HepG2 (cell line): ENCODE measurements around the gene PPFIA2. TPM values are rescaled to one million over a fixed set of nuclear protein-coding genes. Genes with fewer than 3 reads are reported as not detected.

Experiments
- ATAC-seq: fragments of 200-7000 bp; cut with Tn5 transposase; 3 replicates; pipeline ENCODE4 v1.9.1; 2020; ENCODE audit warnings: mild to moderate bottlenecking, moderate library complexity
- BruUV-seq: library from RNA; stranded (reverse); fragments of 400-500 nt; replicated peaks from 2 replicates; lab custom pipeline; 2021; lab: Mats Ljungman, UMichigan
- CTCF ChIA-PET: fragments of 300-600 bp; formaldehyde crosslinking; extraction: SDS; loops from one replicate; lab custom pipeline; 2021; ENCODE audit warnings: low total read pairs, inconsistent platforms, low intra/inter-chr PET ratio; lab: Yijun Ruan, JAX
- POLR2A ChIA-PET: fragments of 350-600 bp; sonication (Branson Sonifier 250); formaldehyde crosslinking; loops from one replicate; lab custom pipeline; 2020; ENCODE audit warnings: antibody characterized with exemption, inconsistent platforms; lab: Yijun Ruan, JAX
- DNase-seq: peaks from one replicate; pipeline ENCODE4 v3.0.0-alpha.2; 2015; ENCODE audit warnings: low spot score
- FAIRE-seq: peaks from 3 replicates; lab custom pipeline; 2011; peaks lifted over from hg19 to GRCh38; lab: Jason Lieb, UNC
- H2AFZ ChIP-seq: one replicate; pipeline ENCODE4 v1.6.1; 2011; ENCODE audit warnings: low read length, inconsistent platforms
- H3K27ac ChIP-seq: fragments of 300-600 bp; 3 replicates; pipeline ENCODE4 v1.8.0; 2011; ENCODE audit warnings: mixed run types, mild to moderate bottlenecking, mixed read lengths, low read length, inconsistent platforms; ENCODE audit not compliant: insufficient read depth; ENCODE audit errors: extremely low read length
- H3K27me3 ChIP-seq, 2 experiments: fragments of 200-600 bp in 1 of 2; 2 replicates in 1 of 2; 3 replicates in 1 of 2; pipeline versions ENCODE4 v1.6.0 to v1.8.0; 2011; ENCODE audit warnings: low read length in 2 of 2, mild to moderate bottlenecking in 2 of 2, moderate library complexity in 2 of 2, inconsistent platforms in 1 of 2; ENCODE audit not compliant: insufficient read depth in 2 of 2, control insufficient read depth in 1 of 2
- H3K36me3 ChIP-seq, 2 experiments: fragments of 200-600 bp in 1 of 2; replicated peaks in 1 of 2; 2 replicates in 1 of 2; 3 replicates in 1 of 2; pipeline versions ENCODE4 v1.5.1 to v1.8.0; 2011; ENCODE audit warnings: low read length in 2 of 2, inconsistent platforms in 1 of 2; ENCODE audit not compliant: insufficient read depth in 2 of 2, control insufficient read depth in 1 of 2
- H3K4me1 ChIP-seq: 2 replicates; pipeline ENCODE4 v1.5.1; 2012; ENCODE audit warnings: low read length, inconsistent platforms; ENCODE audit not compliant: insufficient read depth
- H3K4me2 ChIP-seq: 2 replicates; pipeline ENCODE4 v1.6.0; 2011; ENCODE audit warnings: low read depth, low read length, inconsistent platforms
- H3K4me3 ChIP-seq, 3 experiments: fragments of 200-600 bp in 1 of 3; sonication (generic), shearing (Covaris generic) in 1 of 3; replicated peaks in 1 of 3; 2 replicates each; pipeline ENCODE4 v1.5.1; 2011 to 2016; ENCODE audit warnings: low read length in 3 of 3, inconsistent platforms in 2 of 3, low read depth in 2 of 3, mild to moderate bottlenecking in 2 of 3, control low read depth in 1 of 3, mixed read lengths in 1 of 3; ENCODE audit not compliant: insufficient read depth in 1 of 3
- H3K79me2 ChIP-seq: one replicate; pipeline ENCODE4 v1.6.1; 2011; ENCODE audit warnings: low read length, inconsistent platforms; ENCODE audit not compliant: insufficient read depth
- H3K9ac ChIP-seq: 2 replicates; pipeline ENCODE4 v1.6.0; 2011; ENCODE audit warnings: mild to moderate bottlenecking, low read depth, low read length, inconsistent platforms; ENCODE audit not compliant: insufficient read depth
- H3K9me3 ChIP-seq: 2 replicates; pipeline ENCODE4 v1.5.1; 2012; ENCODE audit warnings: mild to moderate bottlenecking, low read length
- H4K20me1 ChIP-seq: 2 replicates; pipeline ENCODE4 v1.6.0; 2011; ENCODE audit warnings: inconsistent platforms, mild to moderate bottlenecking, low read length, moderate library complexity; ENCODE audit not compliant: insufficient read depth
- ETV5 ChIP-seq: IDR thresholded peaks from 2 replicates; pipeline ENCODE4 v1.6.1; 2018; ENCODE audit warnings: missing biosample characterization, missing genetic modification reagents, inconsistent platforms, borderline replicate concordance
- ZNF160 ChIP-seq: sonication (generic); formaldehyde crosslinking; IDR thresholded peaks from 2 replicates; pipeline ENCODE4 v1.8.0; 2022; ENCODE audit warnings: mild to moderate bottlenecking, inconsistent platforms, missing genetic modification reagents
- WGBS: methylation state at CpG from one replicate; pipeline ENCODE4 v1.1.6; 2017; ENCODE audit warnings: low lambda C conversion rate; 5-methylcytosine and 5-hydroxymethylcytosine counted together
- in situ Hi-C: cut with HindIII; loops from 2 replicates; pipeline ENCODE4 v1.10.0; 2017; ENCODE audit warnings: low pct_unique_long_range_greater_than_20kb; ENCODE audit not compliant: extremely low pct_ligation_motif_present
- intact Hi-C: fragments of 100-400 bp; cut with micrococcal nuclease; formaldehyde crosslinking; loops from one replicate; pipeline ENCODE4 v1.10.0; 2022; ENCODE audit not compliant: unreplicated experiment
- polyA plus RNA-seq, 8 experiments: library from polyadenylated mRNA; depleted of rRNA in 3 of 8; stranded (reverse) in 7 of 8; unstranded in 1 of 8; fragments of >200 nt; fragmentation: Illumina TruSeq in 4 of 8; extraction: Trizol in 4 of 8; gene quantifications; 2 replicates each; pipeline versions ENCODE4 v1.2.1 to v1.2.3, GENCODE V29; 2011 to 2016; ENCODE audit warnings: low read depth in 4 of 8, missing spikeins in 1 of 8, mixed read lengths in 1 of 8; ENCODE audit not compliant: insufficient read depth in 1 of 8
- total RNA-seq, 5 experiments: library from RNA; depleted of rRNA; stranded (reverse); fragments of >200 nt; fragmentation: Illumina TruSeq; extraction: Trizol; gene quantifications; 2 replicates each; pipeline ENCODE4 v1.2.3, GENCODE V29; 2016; ENCODE audit warnings: low read depth in 1 of 5
- TF ChIP-seq, protein P1 (sequence below): sonication (generic); formaldehyde crosslinking; conservative IDR thresholded peaks from 2 replicates; pipeline ENCODE4 v1.4.0; 2020; ENCODE audit warnings: missing genetic modification reagents
- TF ChIP-seq, protein P2 (sequence below), 2 experiments: sonication (generic) in 1 of 2; formaldehyde crosslinking in 1 of 2; IDR thresholded peaks; 2 replicates each; pipeline versions ENCODE4 v1.5.1 to v1.6.1; 2011 to 2020; ENCODE audit warnings: borderline replicate concordance in 1 of 2, low read depth in 1 of 2, low read length in 1 of 2, mild to moderate bottlenecking in 1 of 2, missing genetic modification reagents in 1 of 2, moderate library complexity in 1 of 2
- TF ChIP-seq, protein P3 (sequence below): sonication (generic); formaldehyde crosslinking; IDR thresholded peaks from 2 replicates; pipeline ENCODE4 v1.4.0; 2020; ENCODE audit warnings: missing genetic modification reagents
- TF ChIP-seq, protein P4 (sequence below): sonication (generic); formaldehyde crosslinking; IDR thresholded peaks from 2 replicates; pipeline ENCODE4 v1.4.0; 2020; ENCODE audit warnings: mild to moderate bottlenecking, missing genetic modification reagents
- TF ChIP-seq, protein P5 (sequence below): sonication (generic); formaldehyde crosslinking; IDR thresholded peaks from 2 replicates; pipeline ENCODE4 v1.9.0; 2021; ENCODE audit warnings: missing genetic modification reagents, mild to moderate bottlenecking, borderline replicate concordance

Gene PPFIA2
- total and polyA plus RNA-seq, 2 of the 13 experiments (the other 11 are each of a cell fraction or from before 2014, with no cell fraction given): 0.05 TPM; not detected in 1

DNA sequence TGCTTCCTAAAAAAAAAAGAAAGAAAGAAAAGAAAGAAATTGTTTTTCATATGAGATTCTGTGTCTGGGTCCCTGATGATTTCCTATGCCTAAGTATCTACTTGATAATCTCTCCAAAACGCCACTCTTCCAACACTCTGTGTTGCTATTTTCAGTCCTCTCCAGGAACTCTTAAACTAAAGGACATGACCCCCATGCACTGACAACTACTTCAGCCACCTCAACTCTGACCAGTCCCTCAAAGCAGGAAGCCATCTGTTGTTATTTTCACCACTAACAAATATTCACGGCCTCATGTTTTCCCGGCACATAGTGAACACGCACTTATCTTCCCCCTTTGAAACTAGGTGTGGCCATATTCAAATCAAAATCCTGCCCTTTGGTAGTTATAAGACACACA lies 259.3 kb downstream of the PPFIA2 start:
- Histone ChIP-seq H3K9ac (no peak overlapping the region), H3K79me2 (no peaks in the 10 kb centered on the region), H4K20me1 (no peaks in the 10 kb centered on the region), H3K27ac (no peak overlapping the region), H3K9me3 (no peaks in the 10 kb centered on the region), H3K36me3 (no peaks in the 10 kb centered on the region), H3K4me2 (no peak overlapping the region), H3K27me3 (peaks cover 0 to 3% of the 10 kb centered on the region in 2 experiments; a peak in 1 of 5 replicates), H3K4me1 (no peaks in the 10 kb centered on the region), H3K4me3 (no peak overlapping the region), H2AFZ (no peak overlapping the region)
- FAIRE-seq (no peak), ATAC-seq (no peak), DNase-seq (no peak)
- TF ChIP-seq, protein P1, sequence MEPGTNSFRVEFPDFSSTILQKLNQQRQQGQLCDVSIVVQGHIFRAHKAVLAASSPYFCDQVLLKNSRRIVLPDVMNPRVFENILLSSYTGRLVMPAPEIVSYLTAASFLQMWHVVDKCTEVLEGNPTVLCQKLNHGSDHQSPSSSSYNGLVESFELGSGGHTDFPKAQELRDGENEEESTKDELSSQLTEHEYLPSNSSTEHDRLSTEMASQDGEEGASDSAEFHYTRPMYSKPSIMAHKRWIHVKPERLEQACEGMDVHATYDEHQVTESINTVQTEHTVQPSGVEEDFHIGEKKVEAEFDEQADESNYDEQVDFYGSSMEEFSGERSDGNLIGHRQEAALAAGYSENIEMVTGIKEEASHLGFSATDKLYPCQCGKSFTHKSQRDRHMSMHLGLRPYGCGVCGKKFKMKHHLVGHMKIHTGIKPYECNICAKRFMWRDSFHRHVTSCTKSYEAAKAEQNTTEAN (CRISPR knock-in tag): no peak
- TF ChIP-seq, protein P2, sequence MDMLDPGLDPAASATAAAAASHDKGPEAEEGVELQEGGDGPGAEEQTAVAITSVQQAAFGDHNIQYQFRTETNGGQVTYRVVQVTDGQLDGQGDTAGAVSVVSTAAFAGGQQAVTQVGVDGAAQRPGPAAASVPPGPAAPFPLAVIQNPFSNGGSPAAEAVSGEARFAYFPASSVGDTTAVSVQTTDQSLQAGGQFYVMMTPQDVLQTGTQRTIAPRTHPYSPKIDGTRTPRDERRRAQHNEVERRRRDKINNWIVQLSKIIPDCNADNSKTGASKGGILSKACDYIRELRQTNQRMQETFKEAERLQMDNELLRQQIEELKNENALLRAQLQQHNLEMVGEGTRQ (IDR thresholded peaks at IDR 0.05; ENCODE audit: low read depth, low read length): no peak
- TF ChIP-seq, protein P2 (CRISPR knock-in tag; IDR thresholded peaks at IDR 0.05; ENCODE audit: borderline replicate concordance): no peak
- TF ChIP-seq ETV5 (CRISPR knock-in tag): no peak
- TF ChIP-seq, protein P3, sequence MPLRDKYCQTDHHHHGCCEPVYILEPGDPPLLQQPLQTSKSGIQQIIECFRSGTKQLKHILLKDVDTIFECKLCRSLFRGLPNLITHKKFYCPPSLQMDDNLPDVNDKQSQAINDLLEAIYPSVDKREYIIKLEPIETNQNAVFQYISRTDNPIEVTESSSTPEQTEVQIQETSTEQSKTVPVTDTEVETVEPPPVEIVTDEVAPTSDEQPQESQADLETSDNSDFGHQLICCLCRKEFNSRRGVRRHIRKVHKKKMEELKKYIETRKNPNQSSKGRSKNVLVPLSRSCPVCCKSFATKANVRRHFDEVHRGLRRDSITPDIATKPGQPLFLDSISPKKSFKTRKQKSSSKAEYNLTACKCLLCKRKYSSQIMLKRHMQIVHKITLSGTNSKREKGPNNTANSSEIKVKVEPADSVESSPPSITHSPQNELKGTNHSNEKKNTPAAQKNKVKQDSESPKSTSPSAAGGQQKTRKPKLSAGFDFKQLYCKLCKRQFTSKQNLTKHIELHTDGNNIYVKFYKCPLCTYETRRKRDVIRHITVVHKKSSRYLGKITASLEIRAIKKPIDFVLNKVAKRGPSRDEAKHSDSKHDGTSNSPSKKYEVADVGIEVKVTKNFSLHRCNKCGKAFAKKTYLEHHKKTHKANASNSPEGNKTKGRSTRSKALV: no peak
- TF ChIP-seq, protein P4, sequence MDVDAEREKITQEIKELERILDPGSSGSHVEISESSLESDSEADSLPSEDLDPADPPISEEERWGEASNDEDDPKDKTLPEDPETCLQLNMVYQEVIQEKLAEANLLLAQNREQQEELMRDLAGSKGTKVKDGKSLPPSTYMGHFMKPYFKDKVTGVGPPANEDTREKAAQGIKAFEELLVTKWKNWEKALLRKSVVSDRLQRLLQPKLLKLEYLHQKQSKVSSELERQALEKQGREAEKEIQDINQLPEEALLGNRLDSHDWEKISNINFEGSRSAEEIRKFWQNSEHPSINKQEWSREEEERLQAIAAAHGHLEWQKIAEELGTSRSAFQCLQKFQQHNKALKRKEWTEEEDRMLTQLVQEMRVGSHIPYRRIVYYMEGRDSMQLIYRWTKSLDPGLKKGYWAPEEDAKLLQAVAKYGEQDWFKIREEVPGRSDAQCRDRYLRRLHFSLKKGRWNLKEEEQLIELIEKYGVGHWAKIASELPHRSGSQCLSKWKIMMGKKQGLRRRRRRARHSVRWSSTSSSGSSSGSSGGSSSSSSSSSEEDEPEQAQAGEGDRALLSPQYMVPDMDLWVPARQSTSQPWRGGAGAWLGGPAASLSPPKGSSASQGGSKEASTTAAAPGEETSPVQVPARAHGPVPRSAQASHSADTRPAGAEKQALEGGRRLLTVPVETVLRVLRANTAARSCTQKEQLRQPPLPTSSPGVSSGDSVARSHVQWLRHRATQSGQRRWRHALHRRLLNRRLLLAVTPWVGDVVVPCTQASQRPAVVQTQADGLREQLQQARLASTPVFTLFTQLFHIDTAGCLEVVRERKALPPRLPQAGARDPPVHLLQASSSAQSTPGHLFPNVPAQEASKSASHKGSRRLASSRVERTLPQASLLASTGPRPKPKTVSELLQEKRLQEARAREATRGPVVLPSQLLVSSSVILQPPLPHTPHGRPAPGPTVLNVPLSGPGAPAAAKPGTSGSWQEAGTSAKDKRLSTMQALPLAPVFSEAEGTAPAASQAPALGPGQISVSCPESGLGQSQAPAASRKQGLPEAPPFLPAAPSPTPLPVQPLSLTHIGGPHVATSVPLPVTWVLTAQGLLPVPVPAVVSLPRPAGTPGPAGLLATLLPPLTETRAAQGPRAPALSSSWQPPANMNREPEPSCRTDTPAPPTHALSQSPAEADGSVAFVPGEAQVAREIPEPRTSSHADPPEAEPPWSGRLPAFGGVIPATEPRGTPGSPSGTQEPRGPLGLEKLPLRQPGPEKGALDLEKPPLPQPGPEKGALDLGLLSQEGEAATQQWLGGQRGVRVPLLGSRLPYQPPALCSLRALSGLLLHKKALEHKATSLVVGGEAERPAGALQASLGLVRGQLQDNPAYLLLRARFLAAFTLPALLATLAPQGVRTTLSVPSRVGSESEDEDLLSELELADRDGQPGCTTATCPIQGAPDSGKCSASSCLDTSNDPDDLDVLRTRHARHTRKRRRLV (CRISPR knock-in tag): no peak
- TF ChIP-seq ZNF160 (CRISPR knock-in tag): no peak
- TF ChIP-seq, protein P5, sequence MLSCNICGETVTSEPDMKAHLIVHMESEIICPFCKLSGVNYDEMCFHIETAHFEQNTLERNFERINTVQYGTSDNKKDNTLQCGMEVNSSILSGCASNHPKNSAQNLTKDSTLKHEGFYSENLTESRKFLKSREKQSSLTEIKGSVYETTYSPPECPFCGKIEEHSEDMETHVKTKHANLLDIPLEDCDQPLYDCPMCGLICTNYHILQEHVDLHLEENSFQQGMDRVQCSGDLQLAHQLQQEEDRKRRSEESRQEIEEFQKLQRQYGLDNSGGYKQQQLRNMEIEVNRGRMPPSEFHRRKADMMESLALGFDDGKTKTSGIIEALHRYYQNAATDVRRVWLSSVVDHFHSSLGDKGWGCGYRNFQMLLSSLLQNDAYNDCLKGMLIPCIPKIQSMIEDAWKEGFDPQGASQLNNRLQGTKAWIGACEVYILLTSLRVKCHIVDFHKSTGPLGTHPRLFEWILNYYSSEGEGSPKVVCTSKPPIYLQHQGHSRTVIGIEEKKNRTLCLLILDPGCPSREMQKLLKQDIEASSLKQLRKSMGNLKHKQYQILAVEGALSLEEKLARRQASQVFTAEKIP (CRISPR knock-in tag): no peak
- intact Hi-C loops (no loop called here), in situ Hi-C loops (no loop called here)
- WGBS: 5% methylated on average over 4 of the region's 4 CpGs
- POLR2A ChIA-PET: no interaction called here
- BruUV-seq: no TSS peak
- CTCF ChIA-PET: no interaction called here
